GM12878 (cell line): ENCODE data around the gene OR52I2. TPM values are rescaled to one million over a fixed set of nuclear protein-coding genes. Genes with fewer than 3 reads are reported as not detected.

Source experiments
- ATAC-seq: fragments of 200-7000 bp; cut with Tn5 transposase; 3 replicates; pipeline ENCODE4 v1.9.1; 2020; ENCODE audit warnings: mild to moderate bottlenecking, moderate library complexity
- BruUV-seq: library from RNA; stranded (reverse); fragments of 400-500 nt; replicated peaks from 2 replicates; lab custom pipeline; 2021; lab: Mats Ljungman, UMichigan
- CTCF ChIA-PET: fragments of 300-600 bp; sonication (Branson Sonifier 250); formaldehyde crosslinking; extraction: SDS; loops from one replicate; lab custom pipeline; 2021; ENCODE audit warnings: inconsistent platforms; lab: Yijun Ruan, JAX
- POLR2A ChIA-PET: fragments of 350-600 bp; formaldehyde crosslinking; extraction: SDS; loops from one replicate; lab custom pipeline; 2021; ENCODE audit warnings: inconsistent platforms; lab: Charles Lee
- RAD21 ChIA-PET: fragments of 300-600 bp; sonication (Branson Sonifier 250); formaldehyde crosslinking; loops from one replicate; lab custom pipeline; 2023; ENCODE audit warnings: antibody characterized with exemption; ENCODE audit not compliant: unreplicated experiment; lab: Charles Lee
- SMC1A ChIA-PET: fragments of 300-600 bp; sonication (Branson Sonifier 250); formaldehyde crosslinking; loops from one replicate; lab custom pipeline; 2023; ENCODE audit not compliant: unreplicated experiment, uncharacterized antibody; lab: Charles Lee
- DNase-seq: peaks from one replicate; pipeline ENCODE4 v3.0.0-alpha.2; 2011; ENCODE audit warnings: low read depth, low spot score
- FAIRE-seq: peaks from 3 replicates; lab custom pipeline; 2011; peaks lifted over from hg19 to GRCh38; lab: Jason Lieb, UNC
- H2AFZ ChIP-seq: 2 replicates; pipeline ENCODE4 v1.6.0; 2011; ENCODE audit warnings: low read depth, low read length, control low read depth; ENCODE audit not compliant: control insufficient read depth
- H3K27ac ChIP-seq: 2 replicates; pipeline ENCODE4 v1.5.1; 2011; ENCODE audit warnings: control low read depth; ENCODE audit not compliant: control insufficient read depth, insufficient read depth
- H3K27me3 ChIP-seq, 2 experiments: replicated peaks in 1 of 2; 2 replicates each; pipeline versions ENCODE4 v1.6.0 to v1.6.1; 2011; ENCODE audit warnings: low read length in 1 of 2; ENCODE audit not compliant: control insufficient read depth in 2 of 2, insufficient read depth in 2 of 2
- H3K36me3 ChIP-seq, 2 experiments: 2 replicates each; pipeline ENCODE4 v1.5.1; 2011; ENCODE audit warnings: low read length in 1 of 2; ENCODE audit not compliant: control insufficient read depth in 2 of 2, insufficient read depth in 2 of 2
- H3K4me1 ChIP-seq: 2 replicates; pipeline ENCODE4 v1.6.1; 2011; ENCODE audit warnings: mild to moderate bottlenecking, low read length, moderate library complexity, mixed read lengths; ENCODE audit not compliant: control insufficient read depth, insufficient read depth
- H3K4me2 ChIP-seq: 2 replicates; pipeline ENCODE4 v1.6.0; 2011; ENCODE audit warnings: control low read depth; ENCODE audit not compliant: control insufficient read depth, insufficient read depth
- H3K4me3 ChIP-seq: fragments of 200-600 bp; sonication (generic); 2 replicates; pipeline ENCODE4 v1.5.1; 2016
- H3K79me2 ChIP-seq: 2 replicates; pipeline ENCODE4 v1.6.0; 2011; ENCODE audit warnings: low read length; ENCODE audit not compliant: control insufficient read depth, insufficient read depth
- H3K9ac ChIP-seq: 2 replicates; pipeline ENCODE4 v1.8.0; 2011; ENCODE audit warnings: low read length, control low read depth, mixed read lengths; ENCODE audit not compliant: control insufficient read depth, insufficient read depth
- H3K9me3 ChIP-seq: replicated peaks from 3 replicates; pipeline ENCODE4 v1.5.1; 2011; ENCODE audit warnings: mild to moderate bottlenecking, low read length; ENCODE audit not compliant: control insufficient read depth, insufficient read depth
- H4K20me1 ChIP-seq: 2 replicates; pipeline ENCODE4 v1.6.0; 2011; ENCODE audit not compliant: control insufficient read depth, insufficient read depth
- BCL3 ChIP-seq: IDR thresholded peaks from 2 replicates; pipeline ENCODE4 v1.6.1; 2011; ENCODE audit warnings: borderline replicate concordance, low read depth, mild to moderate bottlenecking, moderate library complexity, low read length; ENCODE audit not compliant: insufficient read depth, poor library complexity, severe bottlenecking
- E2F8 ChIP-seq: fragments of 450-650 bp; IDR thresholded peaks from 2 replicates; pipeline ENCODE4 v1.6.1; 2018; ENCODE audit warnings: mild to moderate bottlenecking, low read depth, moderate library complexity; ENCODE audit not compliant: partially characterized antibody
- FOXK2 ChIP-seq: fragments of 450-650 bp; IDR thresholded peaks from 2 replicates; pipeline ENCODE4 v1.6.1; 2017; ENCODE audit warnings: mild to moderate bottlenecking, moderate library complexity
- HDAC6 ChIP-seq: fragments of 200-600 bp; sonication (generic); IDR thresholded peaks from one replicate; pipeline ENCODE4 v1.8.0; 2017; ENCODE audit warnings: antibody characterized with exemption; ENCODE audit not compliant: unreplicated experiment
- JUNB ChIP-seq: IDR thresholded peaks from 2 replicates; pipeline ENCODE4 v1.6.1; 2016; ENCODE audit warnings: antibody characterized with exemption, mild to moderate bottlenecking
- MTA2 ChIP-seq: fragments of 450-650 bp; IDR thresholded peaks from 2 replicates; pipeline ENCODE4 v1.6.1; 2016; ENCODE audit warnings: low read depth, mild to moderate bottlenecking, moderate library complexity
- NFYB ChIP-seq: IDR thresholded peaks from 2 replicates; pipeline ENCODE4 v1.6.1; 2011; ENCODE audit warnings: low read depth, mild to moderate bottlenecking, low read length, improper control_type of control experiment, moderate library complexity; ENCODE audit not compliant: insufficient read depth
- SIN3A ChIP-seq: IDR thresholded peaks from 2 replicates; pipeline ENCODE4 v1.6.1; 2012; ENCODE audit warnings: low read depth, low read length, improper control_type of control experiment
- ZNF592 ChIP-seq: fragments of 450-650 bp; IDR thresholded peaks from 2 replicates; pipeline ENCODE4 v1.6.1; 2017; ENCODE audit warnings: mild to moderate bottlenecking, moderate library complexity
- WGBS: methylation state at CpG from one replicate; pipeline ENCODE4 v1.1.6; 2016; ENCODE audit warnings: low lambda C conversion rate; ENCODE audit not compliant: insufficient replicate concordance, insufficient coverage; ENCODE audit errors: missing lambda C conversion rate; 5-methylcytosine and 5-hydroxymethylcytosine counted together
- in situ Hi-C: fragments of 300-500 bp; cut with MboI; formaldehyde crosslinking; loops from 9 replicates; pipeline ENCODE4 v1.14.3; 2018; ENCODE audit warnings: mixed read lengths
- intact Hi-C: fragments of 100-400 bp; cut with micrococcal nuclease; formaldehyde crosslinking; loops from one replicate; pipeline ENCODE4 v1.14.2; 2022; ENCODE audit not compliant: unreplicated experiment
- polyA plus RNA-seq, 11 experiments: library from polyadenylated mRNA; depleted of rRNA in 4 of 11; unstranded in 6 of 11; stranded (reverse) in 5 of 11; fragments of >200 nt; fragmentation: Nextera tagmentation in 4 of 11; fragmentation: Illumina TruSeq in 1 of 11; extraction: Ambion mirVana in 4 of 11; extraction: Trizol in 1 of 11; gene quantifications; 1 replicate in 1 of 11; 2 replicates in 10 of 11; pipeline versions ENCODE4 v1.2.1 to v1.2.3, GENCODE V29; 2011 to 2016; ENCODE audit warnings: inconsistent platforms in 2 of 11, missing spikeins in 2 of 11, low read depth in 1 of 11
- total RNA-seq, 4 experiments: library from RNA; depleted of rRNA in 3 of 4; stranded (reverse); fragments of >200 nt in 3 of 4; fragmentation: Illumina TruSeq in 1 of 4; extraction: Trizol in 1 of 4; gene quantifications; 2 replicates each; pipeline versions ENCODE4 v1.2.1 to v1.2.3, GENCODE V29; 2013 to 2021
- TF ChIP-seq, protein P1 (sequence below): IDR thresholded peaks from 2 replicates; pipeline ENCODE4 v1.6.1; 2012; ENCODE audit warnings: low read depth, low read length, improper control_type of control experiment

Gene OR52I2
- total and polyA plus RNA-seq, 10 of the 15 experiments (the other 5 are each of a cell fraction or from before 2014, with no cell fraction given), result 0.04 to 0.05 TPM; not detected in 8

DNA sequence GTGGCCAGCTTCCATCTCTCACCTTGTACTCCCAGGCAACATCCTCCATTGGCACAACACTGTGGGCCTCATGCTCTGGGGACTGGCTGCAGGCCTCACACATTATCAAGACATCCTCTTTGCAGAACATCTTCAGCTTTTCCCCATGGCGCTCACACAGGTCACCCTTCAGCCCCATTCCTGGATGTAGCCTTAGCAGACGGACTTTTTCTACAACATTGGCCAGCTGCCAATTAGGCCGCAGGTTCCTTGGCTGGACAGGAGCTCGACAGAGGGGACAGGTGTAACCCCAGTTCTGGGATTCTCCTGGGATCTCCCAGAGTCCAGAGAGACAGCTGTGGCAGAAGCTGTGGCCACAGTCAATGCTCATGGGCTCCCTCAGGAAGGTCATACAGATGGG lies 23.5 kb downstream of the OR52I2 start (continued):
- TF ChIP-seq ZNF592 (no peak), HDAC6 (no peak)
- TF ChIP-seq, all 136 proteins: peak for 0

- Histone ChIP-seq H3K4me2 (peak overlapping the region; percentile 83), H3K27me3 (no peaks in the 10 kb centered on the region), H3K36me3 (peaks cover 0 to 4% of the 10 kb centered on the region in 2 experiments; a peak in 2 of 4 replicates), H3K9me3 (no peaks in the 10 kb centered on the region; the same call in 2 of the 3 replicates), H3K79me2 (peaks cover 3% of the 10 kb centered on the region; the same call in 1 of the 2 replicates), H3K27ac (no peak overlapping the region), H3K4me1 (peaks cover 3% of the 10 kb centered on the region; the same call in 1 of the 2 replicates), H4K20me1 (no peaks in the 10 kb centered on the region), H3K4me3 (peak overlapping the region; percentile 70), H2AFZ (peak overlapping the region; percentile 91; the same call in 1 of the 2 replicates), H3K9ac (peak overlapping the region; percentile 33; the same call in 1 of the 2 replicates)
- RAD21 ChIA-PET, result no interaction called here
- POLR2A ChIA-PET, result interaction anchor here (1.1 kb wide), 1 partner anchor 15 kb away, joined by 3 read pairs; no protein-coding TSS in a partner anchor
- no TSS peak for BruUV-seq
- in situ Hi-C loops, result no loop called here
- WGBS, result 21% methylated on average over 1 of the region's 1 CpG
- CTCF ChIA-PET, result no interaction called here
- DNase-seq, result no peak
- no peak for ATAC-seq
- SMC1A ChIA-PET, result interaction anchor here (0.6 to 1.1 kb wide), 2 partner anchors 16 to 1835 kb away, joined by 3 read pairs; partner anchors contain the start of gene HPX
- intact Hi-C loops, result no loop called here
- FAIRE-seq, result no peak
- TF ChIP-seq BCL3 (no peak), NFYB (no peak), SIN3A (no peak), E2F8 (no peak), JUNB (no peak), FOXK2 (no peak), MTA2 (no peak)
- TF ChIP-seq, protein P1, sequence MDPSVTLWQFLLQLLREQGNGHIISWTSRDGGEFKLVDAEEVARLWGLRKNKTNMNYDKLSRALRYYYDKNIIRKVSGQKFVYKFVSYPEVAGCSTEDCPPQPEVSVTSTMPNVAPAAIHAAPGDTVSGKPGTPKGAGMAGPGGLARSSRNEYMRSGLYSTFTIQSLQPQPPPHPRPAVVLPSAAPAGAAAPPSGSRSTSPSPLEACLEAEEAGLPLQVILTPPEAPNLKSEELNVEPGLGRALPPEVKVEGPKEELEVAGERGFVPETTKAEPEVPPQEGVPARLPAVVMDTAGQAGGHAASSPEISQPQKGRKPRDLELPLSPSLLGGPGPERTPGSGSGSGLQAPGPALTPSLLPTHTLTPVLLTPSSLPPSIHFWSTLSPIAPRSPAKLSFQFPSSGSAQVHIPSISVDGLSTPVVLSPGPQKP, result no peak
Observed at GRCh38 chr11:4606231-4607015, 24.9 kb downstream of the OR52I2 start.
